GM12878 (cell line): ENCODE measurements around the gene PP2D1. TPM values are rescaled to one million over a fixed set of nuclear protein-coding genes. Genes with fewer than 3 reads are reported as not detected.
A peak's percentile ranks its signal among the peaks of the same experiment; 100 is the strongest.

ENCODE experiments used
- ATF2 ChIP-seq: IDR thresholded peaks from 2 replicates; pipeline ENCODE4 v1.6.1; 2012; ENCODE audit warnings: low read length, inconsistent platforms
- ATF3 ChIP-seq: IDR thresholded peaks from 2 replicates; pipeline ENCODE4 v1.6.1; 2011; ENCODE audit warnings: low read depth, mild to moderate bottlenecking, low read length, moderate library complexity, borderline replicate concordance; ENCODE audit errors: extremely low read depth
- CREM ChIP-seq: IDR thresholded peaks from 2 replicates; pipeline ENCODE4 v1.6.1; 2014; ENCODE audit warnings: antibody characterized with exemption, low read depth
- MAX ChIP-seq: IDR thresholded peaks from 2 replicates; pipeline ENCODE4 v1.6.1; 2012; ENCODE audit warnings: low read depth, low read length, improper control_type of control experiment
- NKRF ChIP-seq: fragments of 450-650 bp; conservative IDR thresholded peaks from 2 replicates; pipeline ENCODE4 v1.6.1; 2017; ENCODE audit warnings: mild to moderate bottlenecking, moderate library complexity
- PAX5 ChIP-seq: IDR thresholded peaks from 2 replicates; pipeline ENCODE4 v1.6.1; 2011; ENCODE audit warnings: low read depth, low read length, borderline replicate concordance
- RBBP5 ChIP-seq: fragments of 200-600 bp; sonication (generic); conservative IDR thresholded peaks from 2 replicates; pipeline ENCODE4 v1.6.1; 2016
- SMC3 ChIP-seq: IDR thresholded peaks from 2 replicates; pipeline ENCODE4 v1.6.1; 2011; ENCODE audit warnings: low read length, improper control_type of control experiment, borderline replicate concordance
- TAF1 ChIP-seq: IDR thresholded peaks from 2 replicates; pipeline ENCODE4 v1.6.1; 2011; ENCODE audit warnings: mild to moderate bottlenecking, low read depth, low read length, borderline replicate concordance
- ZBED1 ChIP-seq: IDR thresholded peaks from 2 replicates; pipeline ENCODE4 v1.6.1; 2016; ENCODE audit warnings: borderline replicate concordance
- ZNF592 ChIP-seq: fragments of 450-650 bp; IDR thresholded peaks from 2 replicates; pipeline ENCODE4 v1.6.1; 2017; ENCODE audit warnings: mild to moderate bottlenecking, moderate library complexity
- polyA plus RNA-seq, 11 experiments: library from polyadenylated mRNA; depleted of rRNA in 4 of 11; unstranded in 6 of 11; stranded (reverse) in 5 of 11; fragments of >200 nt; fragmentation: Nextera tagmentation in 4 of 11; fragmentation: Illumina TruSeq in 1 of 11; extraction: Ambion mirVana in 4 of 11; extraction: Trizol in 1 of 11; gene quantifications; 1 replicate in 1 of 11; 2 replicates in 10 of 11; pipeline versions ENCODE4 v1.2.1 to v1.2.3, GENCODE V29; 2011 to 2016; ENCODE audit warnings: inconsistent platforms in 2 of 11, missing spikeins in 2 of 11, low read depth in 1 of 11
- total RNA-seq, 4 experiments: library from RNA; depleted of rRNA in 3 of 4; stranded (reverse); fragments of >200 nt in 3 of 4; fragmentation: Illumina TruSeq in 1 of 4; extraction: Trizol in 1 of 4; gene quantifications; 2 replicates each; pipeline versions ENCODE4 v1.2.1 to v1.2.3, GENCODE V29; 2013 to 2021
- TF ChIP-seq, protein P1 (sequence below): fragments of 450-650 bp; IDR thresholded peaks from 2 replicates; pipeline ENCODE4 v1.6.1; 2016; ENCODE audit warnings: mild to moderate bottlenecking, moderate library complexity, borderline replicate concordance
- TF ChIP-seq, protein P2 (sequence below), 3 experiments: IDR thresholded peaks in 2 of 3; conservative IDR thresholded peaks in 1 of 3; 2 replicates each; pipeline ENCODE4 v1.5.1; 2011; ENCODE audit warnings: low read depth in 3 of 3, low read length in 3 of 3, mild to moderate bottlenecking in 3 of 3, control low read depth in 2 of 3, moderate library complexity in 2 of 3, inconsistent platforms in 1 of 3, mixed read lengths in 1 of 3; ENCODE audit not compliant: control insufficient read depth in 2 of 3, insufficient read depth in 1 of 3; ENCODE audit errors: extremely low read depth in 1 of 3

PP2D1 gene
- total and polyA plus RNA-seq, 10 of the 15 experiments (the other 5 are each of a cell fraction or from before 2014, with no cell fraction given) = 0.04 to 0.18 (median 0.17) TPM; not detected in 7

DNA sequence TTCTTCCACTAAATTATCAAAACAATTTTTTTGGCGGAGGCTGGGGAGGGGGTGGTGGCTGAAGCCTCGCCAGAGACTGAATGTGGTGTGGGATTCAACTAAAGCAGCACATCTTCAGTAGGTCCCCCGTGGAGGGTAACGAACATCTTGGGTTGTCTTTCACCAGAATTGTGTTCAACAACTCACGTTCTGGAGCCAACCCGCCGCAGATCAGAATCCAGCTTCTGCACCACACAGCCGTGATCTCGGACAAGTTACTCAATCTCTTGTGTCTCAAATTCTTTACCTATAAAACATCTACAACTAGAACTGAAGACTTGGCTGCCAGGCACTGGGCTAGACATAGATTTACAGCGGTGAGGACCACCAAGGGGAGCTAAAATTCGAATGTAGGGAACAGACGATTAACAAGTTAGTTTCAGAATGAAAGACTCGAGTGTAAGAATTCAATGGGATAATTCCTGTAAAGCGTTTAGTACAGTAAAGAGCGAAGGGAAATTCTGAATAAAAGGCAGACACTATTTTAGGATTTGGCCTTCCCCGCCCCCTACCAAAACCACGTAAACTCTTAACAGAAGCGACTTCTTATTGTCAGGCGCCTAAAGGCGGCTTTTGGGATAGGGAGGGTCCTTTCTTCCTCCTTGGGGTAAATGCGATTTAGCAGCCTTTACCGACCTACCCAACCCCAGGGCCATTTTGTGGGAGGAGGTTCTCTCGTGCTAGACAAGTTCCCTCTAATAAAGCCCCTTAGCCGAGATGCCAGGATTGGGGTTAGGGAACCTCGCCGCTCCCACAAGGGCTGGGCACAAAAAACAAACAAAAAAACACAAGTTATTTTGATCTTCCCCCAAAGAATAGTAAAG is 65.9 kb downstream of the PP2D1 start (continued):
- TF ChIP-seq, protein P1, sequence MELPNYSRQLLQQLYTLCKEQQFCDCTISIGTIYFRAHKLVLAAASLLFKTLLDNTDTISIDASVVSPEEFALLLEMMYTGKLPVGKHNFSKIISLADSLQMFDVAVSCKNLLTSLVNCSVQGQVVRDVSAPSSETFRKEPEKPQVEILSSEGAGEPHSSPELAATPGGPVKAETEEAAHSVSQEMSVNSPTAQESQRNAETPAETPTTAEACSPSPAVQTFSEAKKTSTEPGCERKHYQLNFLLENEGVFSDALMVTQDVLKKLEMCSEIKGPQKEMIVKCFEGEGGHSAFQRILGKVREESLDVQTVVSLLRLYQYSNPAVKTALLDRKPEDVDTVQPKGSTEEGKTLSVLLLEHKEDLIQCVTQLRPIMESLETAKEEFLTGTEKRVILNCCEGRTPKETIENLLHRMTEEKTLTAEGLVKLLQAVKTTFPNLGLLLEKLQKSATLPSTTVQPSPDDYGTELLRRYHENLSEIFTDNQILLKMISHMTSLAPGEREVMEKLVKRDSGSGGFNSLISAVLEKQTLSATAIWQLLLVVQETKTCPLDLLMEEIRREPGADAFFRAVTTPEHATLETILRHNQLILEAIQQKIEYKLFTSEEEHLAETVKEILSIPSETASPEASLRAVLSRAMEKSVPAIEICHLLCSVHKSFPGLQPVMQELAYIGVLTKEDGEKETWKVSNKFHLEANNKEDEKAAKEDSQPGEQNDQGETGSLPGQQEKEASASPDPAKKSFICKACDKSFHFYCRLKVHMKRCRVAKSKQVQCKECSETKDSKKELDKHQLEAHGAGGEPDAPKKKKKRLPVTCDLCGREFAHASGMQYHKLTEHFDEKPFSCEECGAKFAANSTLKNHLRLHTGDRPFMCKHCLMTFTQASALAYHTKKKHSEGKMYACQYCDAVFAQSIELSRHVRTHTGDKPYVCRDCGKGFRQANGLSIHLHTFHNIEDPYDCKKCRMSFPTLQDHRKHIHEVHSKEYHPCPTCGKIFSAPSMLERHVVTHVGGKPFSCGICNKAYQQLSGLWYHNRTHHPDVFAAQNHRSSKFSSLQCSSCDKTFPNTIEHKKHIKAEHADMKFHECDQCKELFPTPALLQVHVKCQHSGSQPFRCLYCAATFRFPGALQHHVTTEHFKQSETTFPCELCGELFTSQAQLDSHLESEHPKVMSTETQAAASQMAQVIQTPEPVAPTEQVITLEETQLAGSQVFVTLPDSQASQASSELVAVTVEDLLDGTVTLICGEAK = no peak
- no peak for TF ChIP-seq ATF3
- TF ChIP-seq SMC3 = no peak
- no peak for TF ChIP-seq PAX5
- no peak for TF ChIP-seq RBBP5
- TF ChIP-seq, protein P2, sequence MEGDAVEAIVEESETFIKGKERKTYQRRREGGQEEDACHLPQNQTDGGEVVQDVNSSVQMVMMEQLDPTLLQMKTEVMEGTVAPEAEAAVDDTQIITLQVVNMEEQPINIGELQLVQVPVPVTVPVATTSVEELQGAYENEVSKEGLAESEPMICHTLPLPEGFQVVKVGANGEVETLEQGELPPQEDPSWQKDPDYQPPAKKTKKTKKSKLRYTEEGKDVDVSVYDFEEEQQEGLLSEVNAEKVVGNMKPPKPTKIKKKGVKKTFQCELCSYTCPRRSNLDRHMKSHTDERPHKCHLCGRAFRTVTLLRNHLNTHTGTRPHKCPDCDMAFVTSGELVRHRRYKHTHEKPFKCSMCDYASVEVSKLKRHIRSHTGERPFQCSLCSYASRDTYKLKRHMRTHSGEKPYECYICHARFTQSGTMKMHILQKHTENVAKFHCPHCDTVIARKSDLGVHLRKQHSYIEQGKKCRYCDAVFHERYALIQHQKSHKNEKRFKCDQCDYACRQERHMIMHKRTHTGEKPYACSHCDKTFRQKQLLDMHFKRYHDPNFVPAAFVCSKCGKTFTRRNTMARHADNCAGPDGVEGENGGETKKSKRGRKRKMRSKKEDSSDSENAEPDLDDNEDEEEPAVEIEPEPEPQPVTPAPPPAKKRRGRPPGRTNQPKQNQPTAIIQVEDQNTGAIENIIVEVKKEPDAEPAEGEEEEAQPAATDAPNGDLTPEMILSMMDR (IDR thresholded peaks at IDR 0.05 in 2 of 3, conservative IDR thresholded peaks at IDR 0.05 in 1 of 3; ENCODE audit: control insufficient read depth in 2 of 3, extremely low read depth in 1 of 3, insufficient read depth in 1 of 3, low read depth in 3 of 3, low read length in 3 of 3) = no peak
- TF ChIP-seq MAX = no peak
- TF ChIP-seq ZBED1 = peak; percentile 32; the same call in 1 of the 2 replicates
- no peak for TF ChIP-seq NKRF
- no peak for TF ChIP-seq ZNF592
- no peak for TF ChIP-seq CREM
- TF ChIP-seq ATF2 = no peak
- TF ChIP-seq TAF1 = no peak; the same call in 1 of the 2 replicates
